GM12878 (cell line): ENCODE data around the gene MTFMT. TPM values are rescaled to one million over a fixed set of nuclear protein-coding genes. Genes with fewer than 3 reads are reported as not detected.

ENCODE experiments used
- ATAC-seq: fragments of 200-7000 bp; cut with Tn5 transposase; 3 replicates; pipeline ENCODE4 v1.9.1; 2020; ENCODE audit warnings: mild to moderate bottlenecking, moderate library complexity
- Bru-seq: library from RNA; stranded (reverse); fragments of 400-500 nt; gene quantifications from one replicate; lab custom pipeline; 2021; lab: Mats Ljungman, UMichigan
- BruChase-seq, 2 experiments: library from RNA; stranded (reverse); fragments of 400-500 nt; gene quantifications; one replicate each; lab custom pipeline; 2021; lab: Mats Ljungman, UMichigan
- BruUV-seq: library from RNA; stranded (reverse); fragments of 400-500 nt; replicated peaks from 2 replicates; lab custom pipeline; 2021; lab: Mats Ljungman, UMichigan
- CTCF ChIA-PET: fragments of 300-600 bp; sonication (Branson Sonifier 250); formaldehyde crosslinking; extraction: SDS; loops from one replicate; lab custom pipeline; 2021; ENCODE audit warnings: inconsistent platforms; lab: Yijun Ruan, JAX
- POLR2A ChIA-PET: fragments of 350-600 bp; formaldehyde crosslinking; extraction: SDS; loops from one replicate; lab custom pipeline; 2021; ENCODE audit warnings: inconsistent platforms; lab: Charles Lee
- RAD21 ChIA-PET: fragments of 300-600 bp; sonication (Branson Sonifier 250); formaldehyde crosslinking; loops from one replicate; lab custom pipeline; 2023; ENCODE audit warnings: antibody characterized with exemption; ENCODE audit not compliant: unreplicated experiment; lab: Charles Lee
- SMC1A ChIA-PET: fragments of 300-600 bp; sonication (Branson Sonifier 250); formaldehyde crosslinking; loops from one replicate; lab custom pipeline; 2023; ENCODE audit not compliant: unreplicated experiment, uncharacterized antibody; lab: Charles Lee
- DNase-seq: peaks from one replicate; pipeline ENCODE4 v3.0.0-alpha.2; 2011; ENCODE audit warnings: low read depth, low spot score
- FAIRE-seq: peaks from 3 replicates; lab custom pipeline; 2011; peaks lifted over from hg19 to GRCh38; lab: Jason Lieb, UNC
- H2AFZ ChIP-seq: 2 replicates; pipeline ENCODE4 v1.6.0; 2011; ENCODE audit warnings: low read depth, low read length, control low read depth; ENCODE audit not compliant: control insufficient read depth
- H3K27ac ChIP-seq: 2 replicates; pipeline ENCODE4 v1.5.1; 2011; ENCODE audit warnings: control low read depth; ENCODE audit not compliant: control insufficient read depth, insufficient read depth
- H3K27me3 ChIP-seq, 2 experiments: replicated peaks in 1 of 2; 2 replicates each; pipeline versions ENCODE4 v1.6.0 to v1.6.1; 2011; ENCODE audit warnings: low read length in 1 of 2; ENCODE audit not compliant: control insufficient read depth in 2 of 2, insufficient read depth in 2 of 2
- H3K36me3 ChIP-seq, 2 experiments: 2 replicates each; pipeline ENCODE4 v1.5.1; 2011; ENCODE audit warnings: low read length in 1 of 2; ENCODE audit not compliant: control insufficient read depth in 2 of 2, insufficient read depth in 2 of 2
- H3K4me1 ChIP-seq: 2 replicates; pipeline ENCODE4 v1.6.1; 2011; ENCODE audit warnings: mild to moderate bottlenecking, low read length, moderate library complexity, mixed read lengths; ENCODE audit not compliant: control insufficient read depth, insufficient read depth
- H3K4me2 ChIP-seq: 2 replicates; pipeline ENCODE4 v1.6.0; 2011; ENCODE audit warnings: control low read depth; ENCODE audit not compliant: control insufficient read depth, insufficient read depth
- H3K4me3 ChIP-seq: fragments of 200-600 bp; sonication (generic); 2 replicates; pipeline ENCODE4 v1.5.1; 2016
- H3K79me2 ChIP-seq: 2 replicates; pipeline ENCODE4 v1.6.0; 2011; ENCODE audit warnings: low read length; ENCODE audit not compliant: control insufficient read depth, insufficient read depth
- H3K9ac ChIP-seq: 2 replicates; pipeline ENCODE4 v1.8.0; 2011; ENCODE audit warnings: low read length, control low read depth, mixed read lengths; ENCODE audit not compliant: control insufficient read depth, insufficient read depth
- H3K9me3 ChIP-seq: replicated peaks from 3 replicates; pipeline ENCODE4 v1.5.1; 2011; ENCODE audit warnings: mild to moderate bottlenecking, low read length; ENCODE audit not compliant: control insufficient read depth, insufficient read depth
- H4K20me1 ChIP-seq: 2 replicates; pipeline ENCODE4 v1.6.0; 2011; ENCODE audit not compliant: control insufficient read depth, insufficient read depth
- BMI1 ChIP-seq: fragments of 450-650 bp; IDR thresholded peaks from 2 replicates; pipeline ENCODE4 v1.6.1; 2016; ENCODE audit warnings: mild to moderate bottlenecking, moderate library complexity, borderline replicate concordance
- CTCF ChIP-seq, 3 experiments: IDR thresholded peaks in 2 of 3; conservative IDR thresholded peaks in 1 of 3; 2 replicates each; pipeline ENCODE4 v1.5.1; 2011; ENCODE audit warnings: low read depth in 3 of 3, low read length in 3 of 3, mild to moderate bottlenecking in 3 of 3, control low read depth in 2 of 3, moderate library complexity in 2 of 3, inconsistent platforms in 1 of 3, mixed read lengths in 1 of 3; ENCODE audit not compliant: control insufficient read depth in 2 of 3, insufficient read depth in 1 of 3; ENCODE audit errors: extremely low read depth in 1 of 3
- E4F1 ChIP-seq: fragments of 450-650 bp; IDR thresholded peaks from 2 replicates; pipeline ENCODE4 v1.6.1; 2018; ENCODE audit warnings: borderline replicate concordance, mild to moderate bottlenecking; ENCODE audit not compliant: partially characterized antibody
- KLF5 ChIP-seq: fragments of 450-650 bp; IDR thresholded peaks from 2 replicates; pipeline ENCODE4 v1.6.1; 2014; ENCODE audit warnings: mild to moderate bottlenecking; ENCODE audit not compliant: partially characterized antibody
- MTA3 ChIP-seq: IDR thresholded peaks from 2 replicates; pipeline ENCODE4 v1.6.1; 2012; ENCODE audit warnings: low read length, inconsistent platforms, borderline replicate concordance
- MYB ChIP-seq: fragments of 150-350 bp; IDR thresholded peaks from 2 replicates; pipeline ENCODE4 v1.6.1; 2014; ENCODE audit warnings: mild to moderate bottlenecking, low read depth, low read length, borderline replicate concordance
- NRF1 ChIP-seq: conservative IDR thresholded peaks from 2 replicates; pipeline ENCODE4 v1.6.1; 2011; ENCODE audit warnings: mild to moderate bottlenecking, low read depth, low read length, improper control_type of control experiment
- RB1 ChIP-seq: fragments of 450-650 bp; formaldehyde crosslinking; IDR thresholded peaks from 2 replicates; pipeline ENCODE4 v1.6.1; 2017; ENCODE audit warnings: mild to moderate bottlenecking, borderline replicate concordance
- SKIL ChIP-seq: fragments of 450-650 bp; IDR thresholded peaks from 2 replicates; pipeline ENCODE4 v1.6.1; 2017; ENCODE audit warnings: mild to moderate bottlenecking, low read depth, inconsistent platforms; ENCODE audit not compliant: poor library complexity, severe bottlenecking
- SPI1 ChIP-seq: IDR thresholded peaks from 2 replicates; pipeline ENCODE4 v1.6.1; 2011; ENCODE audit warnings: low read depth, mild to moderate bottlenecking, low read length, moderate library complexity, borderline replicate concordance; ENCODE audit not compliant: insufficient read depth
- WGBS: methylation state at CpG from one replicate; pipeline ENCODE4 v1.1.6; 2016; ENCODE audit warnings: low lambda C conversion rate; ENCODE audit not compliant: insufficient replicate concordance, insufficient coverage; ENCODE audit errors: missing lambda C conversion rate; 5-methylcytosine and 5-hydroxymethylcytosine counted together
- in situ Hi-C: fragments of 300-500 bp; cut with MboI; formaldehyde crosslinking; loops from 9 replicates; pipeline ENCODE4 v1.14.3; 2018; ENCODE audit warnings: mixed read lengths
- intact Hi-C: fragments of 100-400 bp; cut with micrococcal nuclease; formaldehyde crosslinking; loops from one replicate; pipeline ENCODE4 v1.14.2; 2022; ENCODE audit not compliant: unreplicated experiment
- long read RNA-seq, 2 experiments: library from polyadenylated mRNA; unstranded; transcript quantifications; one replicate each; pipeline ENCODE4 v2.0.0, GENCODE V29; 2019 to 2020
- polyA minus RNA-seq, 3 experiments: library from RNA; depleted of rRNA, polyadenylated mRNA; stranded (reverse); fragments of >200 nt; gene quantifications; 2 replicates each; pipeline ENCODE4 v1.2.3, GENCODE V29; 2011
- polyA plus RNA-seq, 11 experiments: library from polyadenylated mRNA; depleted of rRNA in 4 of 11; unstranded in 6 of 11; stranded (reverse) in 5 of 11; fragments of >200 nt; fragmentation: Nextera tagmentation in 4 of 11; fragmentation: Illumina TruSeq in 1 of 11; extraction: Ambion mirVana in 4 of 11; extraction: Trizol in 1 of 11; gene quantifications; 1 replicate in 1 of 11; 2 replicates in 10 of 11; pipeline versions ENCODE4 v1.2.1 to v1.2.3, GENCODE V29; 2011 to 2016; ENCODE audit warnings: inconsistent platforms in 2 of 11, missing spikeins in 2 of 11, low read depth in 1 of 11
- total RNA-seq, 4 experiments: library from RNA; depleted of rRNA in 3 of 4; stranded (reverse); fragments of >200 nt in 3 of 4; fragmentation: Illumina TruSeq in 1 of 4; extraction: Trizol in 1 of 4; gene quantifications; 2 replicates each; pipeline versions ENCODE4 v1.2.1 to v1.2.3, GENCODE V29; 2013 to 2021

The MTFMT gene
- total RNA-seq (2013; cell fraction: nucleolus; rRNA removed) = 19.4 and 20.0 TPM in 2 replicates
- total RNA-seq (2014; rRNA removed) (17.4 and 21.1 TPM in 2 replicates), total RNA-seq (2014; rRNA removed; fragmentation: Illumina TruSeq; extraction: Trizol) (16.1 and 16.9 TPM in 2 replicates), total RNA-seq (2021) (16.1 and 16.7 TPM in 2 replicates), polyA plus RNA-seq (2011; rRNA removed) (18.1 and 21.2 TPM in 2 replicates), polyA plus RNA-seq (2014; fragmentation: Illumina TruSeq; extraction: Trizol) (18.3 and 20.0 TPM in 2 replicates), polyA plus RNA-seq (2014; fragmentation: Nextera tagmentation; extraction: Ambion mirVana) (1 to 10 TPM; 1.7 to 3.3 TPM), polyA plus RNA-seq (2014; rRNA removed) (14.7 and 17.3 TPM in 2 replicates), polyA plus RNA-seq (2016; fragmentation: Nextera tagmentation; extraction: Ambion mirVana) (10 to 100 TPM; 25.9 to 29.8 TPM), polyA minus RNA-seq (2011; rRNA and poly(A)+ RNA removed) (5.6 and 6.7 TPM in 2 replicates), Bru-seq, nascent RNA (percentile 73 among the genes with signal in this experiment), BruChase-seq, experiment 1, labeled RNA remaining after a 6-hour chase (percentile 62 among the genes with signal in this experiment), BruChase-seq, experiment 2, labeled RNA remaining after a 2-hour chase (percentile 64 among the genes with signal in this experiment)
- polyA plus RNA-seq (2011; ENCODE audit: low read depth) = 3.5 TPM
- polyA plus RNA-seq (2011; cell fraction: cytosol; rRNA removed) = 10.9 and 12.0 TPM in 2 replicates
- polyA plus RNA-seq (2011; cell fraction: nucleus; rRNA removed) = 6.0 and 8.0 TPM in 2 replicates
- 8.4 and 9.9 TPM in 2 replicates for polyA plus RNA-seq (2012)
- 4.9 TPM in 2 replicates for polyA minus RNA-seq (2011; cell fraction: cytosol; rRNA and poly(A)+ RNA removed)
- polyA minus RNA-seq (2011; cell fraction: nucleus; rRNA and poly(A)+ RNA removed) = 2.9 and 8.8 TPM in 2 replicates
- long read RNA-seq, experiment 1, transcript MTFMT-201 (9 exons, 2,734 nt) = major isoform, 20 of 23 reads
- long read RNA-seq, experiment 1, partial matches to known transcripts = 0 of 23 reads
- long read RNA-seq, experiment 1, other reads (novel, unspliced or antisense) = 2 of 23 reads
- long read RNA-seq, experiment 2, transcript MTFMT-201 (9 exons, 2,734 nt) = major isoform, 87 of 94 reads
- long read RNA-seq, experiment 2, partial matches to known transcripts = 5 of 94 reads
- long read RNA-seq, experiment 2, other reads (novel, unspliced or antisense) = 0 of 94 reads

GRCh38 chr15:65028921-65029735 is at the start of gene MTFMT:
Gene MTFMT, minus strand, starts transcription at chr15:65029639. Its CDS starts 26 bp downstream, at chr15:65029613.
- Histone ChIP-seq H3K27ac (peak within 1 kb of the TSS; percentile 60), H3K9ac (peak within 1 kb of the TSS; percentile 74), H4K20me1 (no peaks in the 10 kb centered on the region), H3K79me2 (peaks cover 20% of the 10 kb centered on the region), H2AFZ (peak within 1 kb of the TSS; percentile 95), H3K27me3 (no peaks in the 10 kb centered on the region), H3K4me2 (peak within 1 kb of the TSS; percentile 62), H3K4me3 (peak within 1 kb of the TSS; percentile 95), H3K9me3 (no peaks in the 10 kb centered on the region), H3K36me3 (peaks cover 0 to 5% of the 10 kb centered on the region in 2 experiments; a peak in 1 of 4 replicates), H3K4me1 (peaks cover 11% of the 10 kb centered on the region)
- in situ Hi-C loops (no loop called here), intact Hi-C loops (loop anchor here (2.0 to 5.0 kb wide), 2 partner anchors 38 to 137 kb away; no protein-coding TSS in a partner anchor)
- WGBS = 1% methylated on average over 72 of the region's 73 CpGs
- ChIA-PET RAD21 (no interaction called here), CTCF (no interaction called here), POLR2A (no interaction called here), SMC1A (no interaction called here)
- DNase-seq = no peak
- ATAC-seq = peak; percentile 96
- BruUV-seq = no TSS peak
- FAIRE-seq = no peak
- TF ChIP-seq CTCF (IDR thresholded peaks at IDR 0.05 in 2 of 3, conservative IDR thresholded peaks at IDR 0.05 in 1 of 3; ENCODE audit: control insufficient read depth in 2 of 3, extremely low read depth in 1 of 3, insufficient read depth in 1 of 3, low read depth in 3 of 3, low read length in 3 of 3) (no peak), BMI1 (no peak), RB1 (peak; percentile 78; the same call in 1 of the 2 replicates), SKIL (no peak), NRF1 (peak; percentile 85), SPI1 (no peak), MTA3 (no peak), E4F1 (no peak), MYB (no peak), KLF5 (no peak)
